ENCODE data around the gene STAM.
"Not testable (repeated sequence)": the region's sequence is repeated elsewhere in the genome, so short reads cannot be mapped to it uniquely, and the experiment has no call there.

Gene STAM

GRCh38 chr10:17643755-17644484 is at the start of gene STAM:
TSS of gene STAM (plus strand) at chr10:17644151. CDS start at chr10:17644340, 189 bp downstream.
- peak; percentile 53 for DNase-seq

GRCh38 chr10:17597386-17597785 is 46.6 kb upstream of the STAM start:
- no peak for DNase-seq

GRCh38 chr10:17599089-17599488 is 44.9 kb upstream of the STAM start:
- no peak for DNase-seq

- DNase-seq = no peak
Observed at GRCh38 chr10:17605936-17606335, 38.0 kb upstream of the STAM start.

GRCh38 chr10:17606547-17607040 is 37.4 kb upstream of the STAM start:
- no peak for DNase-seq

GRCh38 chr10:17607060-17607459 is 36.9 kb upstream of the STAM start:
- DNase-seq = no peak

GRCh38 chr10:17607603-17608332 is 36.2 kb upstream of the STAM start:
- no peak for DNase-seq

- no peak for DNase-seq
Observed at GRCh38 chr10:17609523-17610079, 34.4 kb upstream of the STAM start.

- no peak for DNase-seq
Observed at GRCh38 chr10:17616403-17617030, 27.4 kb upstream of the STAM start.

GRCh38 chr10:17617031-17617911 is 26.7 kb upstream of the STAM start, which contains the start of gene HACD1:
TSS of gene HACD1 (minus strand) at chr10:17617374. CDS start at chr10:17617339, 35 bp downstream.
- DNase-seq = no peak

- no peak for DNase-seq
Observed at GRCh38 chr10:17622061-17622460, 21.9 kb upstream of the STAM start.

- no peak for DNase-seq
Observed at GRCh38 chr10:17624996-17625395, 19.0 kb upstream of the STAM start.

- DNase-seq = no peak
Observed at GRCh38 chr10:17626656-17627055, 17.3 kb upstream of the STAM start.

GRCh38 chr10:17632590-17632989 is 11.4 kb upstream of the STAM start:
- not testable (repeated sequence) for DNase-seq

- DNase-seq = no peak
Observed at GRCh38 chr10:17633353-17633752, 10.6 kb upstream of the STAM start.

- DNase-seq = no peak
Observed at GRCh38 chr10:17637869-17638268, 6.1 kb upstream of the STAM start.

GRCh38 chr10:17640331-17640816 is 3.6 kb upstream of the STAM start:
- DNase-seq = no peak

- peak; percentile 27 for DNase-seq
Observed at GRCh38 chr10:17643339-17643754, 604 bp upstream of the STAM start.

- DNase-seq = no peak
Observed at GRCh38 chr10:17644485-17644943, 563 bp downstream of the STAM start.

- no peak for DNase-seq
Observed at GRCh38 chr10:17645621-17646345, 1.8 kb downstream of the STAM start.

- DNase-seq = no peak
Observed at GRCh38 chr10:17647326-17647725, 3.4 kb downstream of the STAM start.

Measured in DMS79 (cell line).